Measurements from ENCODE around the gene MYH11.
A peak's percentile ranks its signal among the peaks of the same experiment; 100 is the strongest.

The MYH11 gene

GRCh38 chr16:15768201-15768600 is 88.6 kb downstream of the MYH11 start:
- H3K27me3 ChIP-seq (ENCODE audit: insufficient read depth, low read depth, severe bottlenecking), result no peaks in the 10 kb centered on the region
- H3K4me3 ChIP-seq (ENCODE audit: low read depth, low read length), result no peak overlapping the region
- H3K36me3 ChIP-seq, result no peaks in the 10 kb centered on the region
- no peaks in the 10 kb centered on the region for H3K9me3 ChIP-seq (ENCODE audit: severe bottlenecking)
- no peak overlapping the region for H3K27ac ChIP-seq
- TF ChIP-seq CTCF (IDR thresholded peaks at IDR 0.05; ENCODE audit: low read depth, low read length), result no peak
- DNase-seq, result no peak

- Histone ChIP-seq H3K9me3 (ENCODE audit: severe bottlenecking) (no peaks in the 10 kb centered on the region), H3K27me3 (ENCODE audit: insufficient read depth, low read depth, severe bottlenecking) (no peaks in the 10 kb centered on the region), H3K36me3 (no peaks in the 10 kb centered on the region), H3K4me3 (ENCODE audit: low read depth, low read length) (no peak overlapping the region), H3K27ac (no peak overlapping the region)
- DNase-seq, result no peak
- no peak for TF ChIP-seq CTCF (IDR thresholded peaks at IDR 0.05; ENCODE audit: low read depth, low read length)
Observed at GRCh38 chr16:15766918-15767317, 89.9 kb downstream of the MYH11 start.

GRCh38 chr16:15765880-15766279 is 90.9 kb downstream of the MYH11 start:
- DNase-seq, result peak; percentile 32
- Histone ChIP-seq H3K9me3 (ENCODE audit: severe bottlenecking) (no peaks in the 10 kb centered on the region), H3K4me3 (ENCODE audit: low read depth, low read length) (no peak overlapping the region), H3K27me3 (ENCODE audit: insufficient read depth, low read depth, severe bottlenecking) (no peaks in the 10 kb centered on the region), H3K36me3 (no peaks in the 10 kb centered on the region), H3K27ac (no peak overlapping the region)
- TF ChIP-seq CTCF (IDR thresholded peaks at IDR 0.05; ENCODE audit: low read depth, low read length), result peak; percentile 80

- Histone ChIP-seq H3K9me3 (ENCODE audit: severe bottlenecking) (no peaks in the 10 kb centered on the region), H3K4me3 (ENCODE audit: low read depth, low read length) (no peak overlapping the region), H3K36me3 (no peaks in the 10 kb centered on the region), H3K27me3 (ENCODE audit: insufficient read depth, low read depth, severe bottlenecking) (no peaks in the 10 kb centered on the region), H3K27ac (no peak overlapping the region)
- TF ChIP-seq CTCF (IDR thresholded peaks at IDR 0.05; ENCODE audit: low read depth, low read length), result no peak
- no peak for DNase-seq
Observed at GRCh38 chr16:15765116-15765515, 91.7 kb downstream of the MYH11 start.

GRCh38 chr16:15764112-15764511 is 92.7 kb downstream of the MYH11 start:
- Histone ChIP-seq H3K36me3 (no peaks in the 10 kb centered on the region), H3K4me3 (ENCODE audit: low read depth, low read length) (no peak overlapping the region), H3K27ac (no peak overlapping the region), H3K27me3 (ENCODE audit: insufficient read depth, low read depth, severe bottlenecking) (no peaks in the 10 kb centered on the region), H3K9me3 (ENCODE audit: severe bottlenecking) (no peaks in the 10 kb centered on the region)
- DNase-seq, result no peak
- no peak for TF ChIP-seq CTCF (IDR thresholded peaks at IDR 0.05; ENCODE audit: low read depth, low read length)

- no peak for DNase-seq
- Histone ChIP-seq H3K36me3 (no peaks in the 10 kb centered on the region), H3K27me3 (ENCODE audit: insufficient read depth, low read depth, severe bottlenecking) (no peaks in the 10 kb centered on the region), H3K9me3 (ENCODE audit: severe bottlenecking) (no peaks in the 10 kb centered on the region), H3K4me3 (ENCODE audit: low read depth, low read length) (no peak overlapping the region), H3K27ac (no peak overlapping the region)
- TF ChIP-seq CTCF (IDR thresholded peaks at IDR 0.05; ENCODE audit: low read depth, low read length), result no peak
Observed at GRCh38 chr16:15760129-15760528, 96.7 kb downstream of the MYH11 start.

Data from WERI-Rb-1 (cell line).